COR-L47 (cell line): ENCODE results near the gene ENPP1.
A peak's percentile ranks its signal among the peaks of the same experiment; 100 is the strongest.

Experiments used
- DNase-seq: peaks from one replicate; lab custom pipeline; 2025; lab: John Stamatoyannopoulos, UW

Gene ENPP1

DNA sequence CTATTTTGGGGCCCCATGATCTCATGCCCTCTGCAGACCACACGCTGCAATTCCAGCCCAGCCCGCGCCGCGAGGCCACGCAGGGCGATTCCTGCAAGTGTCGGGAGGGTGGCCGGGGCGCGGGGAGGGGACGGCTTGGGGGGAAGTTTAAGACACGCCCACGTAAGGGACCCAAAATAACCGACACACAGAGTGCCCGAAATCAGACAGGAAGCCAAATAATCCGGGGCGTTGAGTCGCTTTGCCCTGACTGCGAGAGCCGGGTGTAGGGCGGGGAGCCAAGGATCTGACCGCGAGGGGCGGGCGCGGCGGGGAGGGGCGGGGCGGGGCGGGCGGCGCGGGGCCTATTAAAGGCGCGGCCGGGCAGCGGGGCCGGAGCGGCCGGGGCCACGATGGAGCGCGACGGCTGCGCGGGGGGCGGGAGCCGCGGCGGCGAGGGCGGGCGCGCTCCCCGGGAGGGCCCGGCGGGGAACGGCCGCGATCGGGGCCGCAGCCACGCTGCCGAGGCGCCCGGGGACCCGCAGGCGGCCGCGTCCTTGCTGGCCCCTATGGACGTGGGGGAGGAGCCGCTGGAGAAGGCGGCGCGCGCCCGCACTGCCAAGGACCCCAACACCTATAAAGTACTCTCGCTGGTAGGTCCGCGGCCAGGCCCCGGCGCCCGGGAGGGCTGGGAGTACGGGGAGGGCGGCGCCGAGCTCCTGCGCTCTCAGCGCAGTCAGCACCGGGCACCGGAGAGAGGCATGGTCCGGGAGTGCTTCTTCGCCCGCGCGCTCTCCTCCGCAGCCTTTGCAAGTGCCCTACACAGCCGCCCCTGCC is at the start of gene ENPP1:
ENPP1 (plus strand) TSS at position 377 of the 816 bp plus-strand sequence; CDS start at position 393, 16 bp downstream.
- peak; percentile 32 for DNase-seq

DNA sequence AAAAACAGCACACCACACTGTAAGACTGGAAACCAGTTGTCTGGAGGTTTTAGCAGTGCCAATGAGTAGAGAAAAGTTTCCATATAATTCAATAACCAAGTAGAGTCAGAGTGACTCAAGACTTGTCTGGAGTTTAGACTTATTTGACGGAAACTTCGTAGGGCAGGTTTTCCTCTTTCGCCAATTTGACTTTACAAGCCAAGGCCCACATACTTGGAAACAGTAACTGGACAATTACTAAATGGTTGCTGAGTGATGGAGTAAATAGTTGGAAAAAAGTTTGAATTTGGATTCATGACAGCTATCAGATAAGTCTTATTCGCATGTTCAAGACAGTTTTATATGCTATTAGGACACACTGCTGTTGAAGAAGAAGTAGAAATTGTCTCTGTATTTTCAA is 48.9 kb upstream of the ENPP1 start:
- DNase-seq = no peak

DNA sequence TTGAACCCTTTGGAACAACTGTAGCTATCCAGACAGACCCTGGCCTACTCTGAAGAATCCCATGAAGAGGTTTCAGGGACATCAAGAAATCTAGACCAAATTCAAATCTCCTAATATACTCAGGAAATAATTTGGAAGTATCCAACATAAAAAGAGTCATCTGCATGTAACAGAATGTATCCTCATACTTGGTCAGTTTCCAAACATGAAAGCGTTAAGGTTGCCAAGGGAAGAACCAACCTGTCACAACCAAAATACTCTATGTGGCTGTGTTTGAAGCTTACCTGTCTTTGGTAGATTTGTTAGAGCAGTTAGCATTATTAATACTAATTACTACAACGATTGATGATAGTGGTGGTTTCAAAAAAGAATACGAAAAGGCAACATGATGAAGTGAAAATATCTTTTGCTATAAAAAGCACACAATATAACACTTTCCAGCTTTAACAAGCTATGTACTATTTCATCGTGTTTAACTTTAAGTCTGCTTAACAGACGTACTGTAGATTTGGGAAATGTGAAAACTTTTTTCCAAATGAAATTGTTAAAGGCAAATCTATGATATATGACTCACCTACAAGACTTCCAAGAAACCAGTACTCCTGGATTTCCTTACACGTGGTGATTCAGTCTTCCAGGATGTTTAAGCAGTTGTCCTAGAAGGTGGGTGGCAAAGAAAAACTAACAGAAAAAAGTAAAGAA is 46.6 kb upstream of the ENPP1 start:
- DNase-seq = no peak

DNA sequence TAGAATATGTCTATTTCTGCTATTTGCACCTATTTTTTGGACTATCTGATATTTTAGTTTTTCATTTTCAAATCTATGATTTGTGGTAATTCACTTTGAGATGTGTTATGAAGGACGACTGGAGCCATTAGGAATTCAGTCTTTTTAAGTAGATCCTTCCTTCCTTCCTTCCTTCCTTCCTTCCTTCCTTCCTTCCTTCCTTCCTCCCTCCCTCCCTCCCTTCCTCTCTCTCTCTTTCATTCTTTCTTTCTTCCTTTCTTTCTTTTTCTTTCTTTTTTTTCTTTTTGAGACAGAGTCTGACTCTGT is 46.1 kb upstream of the ENPP1 start:
- no peak for DNase-seq

DNA sequence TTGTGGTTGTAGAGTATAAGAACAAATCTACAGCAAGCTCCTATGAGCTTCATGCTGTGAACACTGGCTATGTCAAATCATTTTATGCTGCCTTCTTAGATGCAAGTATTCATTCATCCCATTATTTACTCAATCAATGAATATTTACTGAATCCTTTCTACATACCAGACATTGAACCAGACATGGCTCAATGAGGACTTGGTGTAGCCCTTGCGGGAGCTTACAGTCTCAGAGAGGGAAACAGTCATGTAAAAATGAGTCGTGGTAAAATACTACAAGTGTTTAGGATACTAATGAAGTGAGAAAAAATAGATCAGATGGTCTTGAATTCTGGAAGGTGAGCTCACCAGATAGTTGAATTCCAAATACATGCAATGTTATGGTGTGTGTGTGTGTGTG is 44.8 kb upstream of the ENPP1 start:
- DNase-seq = no peak

DNA sequence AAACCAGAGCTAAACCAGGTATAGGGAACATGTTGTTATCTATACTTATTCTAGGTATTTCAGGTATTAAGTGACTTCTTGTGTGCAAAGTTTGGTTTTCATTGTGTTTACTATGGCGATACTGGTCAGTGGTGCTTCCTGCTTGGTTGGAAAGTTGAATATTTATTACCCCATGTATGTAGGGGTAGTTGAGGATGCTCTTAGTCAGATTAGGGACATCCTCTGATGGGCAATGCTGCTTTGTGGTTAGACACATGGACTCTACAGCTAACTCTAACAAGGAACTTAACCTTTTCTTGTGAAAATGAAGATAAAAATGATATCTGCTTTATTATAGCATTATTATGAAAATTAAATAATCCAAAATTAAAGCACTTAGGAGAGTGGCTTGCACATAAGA is 44.1 kb upstream of the ENPP1 start:
- no peak for DNase-seq

DNA sequence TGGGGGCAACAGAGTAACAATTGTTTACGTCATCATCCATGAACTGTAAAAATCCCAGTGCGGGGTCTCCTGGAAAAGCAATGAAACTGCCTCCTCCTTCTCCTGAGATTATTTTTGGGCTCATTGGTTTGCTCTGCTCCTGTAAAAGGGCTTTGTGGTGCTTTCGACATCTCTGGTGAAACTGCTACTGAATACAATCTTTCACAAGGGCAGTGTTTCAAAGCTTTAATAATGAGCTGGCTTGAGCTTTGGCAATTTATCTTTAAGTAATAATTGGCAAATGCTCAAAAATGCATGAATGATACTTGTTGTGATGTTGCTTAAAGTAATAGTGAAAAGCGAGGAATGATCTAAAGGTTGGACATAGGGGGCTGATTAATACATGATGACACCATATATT is 43.5 kb upstream of the ENPP1 start:
- DNase-seq = no peak

DNA sequence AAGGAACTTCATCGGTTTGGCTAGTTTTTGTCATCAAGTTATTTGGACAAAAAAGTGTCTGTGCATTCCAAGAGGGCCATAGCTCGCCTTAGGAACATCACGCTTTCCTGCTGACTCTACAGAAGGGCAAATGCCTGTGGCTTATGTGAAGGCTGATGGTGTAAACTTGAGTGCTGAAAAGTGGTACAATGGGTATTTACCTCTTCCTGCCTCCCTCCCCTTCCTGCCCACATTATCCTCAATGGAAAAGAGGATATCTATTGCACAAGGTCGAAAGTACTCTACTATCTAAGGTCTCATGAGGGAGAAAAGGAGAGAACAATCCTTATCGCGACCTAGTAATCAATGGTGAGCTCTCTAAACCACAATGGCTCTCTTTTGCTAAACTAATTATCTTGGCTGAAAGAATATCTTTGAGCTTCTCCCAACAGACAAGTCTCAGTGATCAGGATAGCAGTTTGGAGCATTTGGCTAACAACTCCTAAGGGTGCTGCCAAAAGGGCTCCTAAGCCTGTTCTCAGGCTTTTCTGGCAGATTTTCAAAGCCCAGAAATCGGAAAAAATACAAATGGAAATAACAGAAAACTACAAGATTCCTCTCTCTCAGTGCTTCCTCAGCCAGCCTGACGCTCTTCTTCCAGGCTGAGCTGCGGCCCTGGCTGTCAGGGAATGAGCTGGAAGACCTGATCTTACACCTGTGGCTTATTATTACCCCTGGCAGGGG is 42.6 kb upstream of the ENPP1 start:
- no peak for DNase-seq

DNA sequence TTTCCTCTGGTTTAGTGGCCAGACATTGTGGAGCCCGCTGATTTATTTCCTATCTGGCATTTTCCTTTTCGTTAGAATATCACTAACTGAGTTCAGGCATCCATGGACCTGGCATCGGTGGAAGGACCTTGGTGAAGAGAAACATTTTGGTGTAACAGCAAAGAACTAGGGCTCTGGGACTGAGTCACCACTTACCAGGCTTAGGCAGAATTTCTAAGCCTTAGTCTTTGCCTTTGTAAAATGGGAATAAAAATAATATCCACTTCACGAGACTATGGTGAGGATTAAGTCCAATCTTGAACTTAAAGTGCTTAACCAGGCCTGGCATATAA is 42.0 kb upstream of the ENPP1 start:
- DNase-seq = no peak

DNA sequence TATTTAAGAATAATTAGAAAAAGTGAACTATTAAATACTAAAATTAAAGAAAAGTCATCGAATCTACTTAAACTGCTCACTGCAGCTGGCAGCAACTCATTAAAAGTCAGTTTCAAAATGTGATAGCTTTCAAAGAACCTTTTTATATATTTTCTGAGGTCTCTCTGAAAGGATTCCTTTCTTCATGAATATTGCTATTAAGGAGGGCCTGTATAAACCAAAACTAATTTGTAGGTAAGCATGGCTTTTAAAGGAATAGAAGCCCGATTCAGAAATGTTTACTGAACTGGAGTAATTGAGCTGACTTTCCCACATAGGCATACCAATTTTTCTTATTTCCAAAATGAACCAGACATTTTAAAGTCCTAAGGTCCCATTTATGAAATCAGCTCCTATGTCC is 41.2 kb upstream of the ENPP1 start:
- DNase-seq = no peak

DNA sequence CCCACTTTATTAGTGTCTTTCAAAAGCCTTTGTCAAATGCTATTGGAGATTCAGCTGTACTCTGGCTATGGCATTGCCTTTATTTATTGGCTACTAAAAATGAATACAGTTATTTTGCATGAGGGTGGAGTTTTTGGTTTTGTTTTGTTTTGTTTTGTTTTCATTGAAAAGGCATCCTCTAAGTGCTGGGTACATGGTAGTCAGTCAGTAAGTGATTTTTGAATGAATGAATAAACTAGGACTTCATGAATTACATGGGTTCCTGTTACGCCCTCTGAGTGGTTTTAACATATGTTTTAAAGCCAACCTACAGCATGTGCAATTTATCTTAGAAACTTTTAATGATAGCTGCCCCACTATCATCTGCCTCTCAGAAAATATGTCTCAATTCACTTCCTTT is 38.9 kb upstream of the ENPP1 start:
- DNase-seq = no peak

DNA sequence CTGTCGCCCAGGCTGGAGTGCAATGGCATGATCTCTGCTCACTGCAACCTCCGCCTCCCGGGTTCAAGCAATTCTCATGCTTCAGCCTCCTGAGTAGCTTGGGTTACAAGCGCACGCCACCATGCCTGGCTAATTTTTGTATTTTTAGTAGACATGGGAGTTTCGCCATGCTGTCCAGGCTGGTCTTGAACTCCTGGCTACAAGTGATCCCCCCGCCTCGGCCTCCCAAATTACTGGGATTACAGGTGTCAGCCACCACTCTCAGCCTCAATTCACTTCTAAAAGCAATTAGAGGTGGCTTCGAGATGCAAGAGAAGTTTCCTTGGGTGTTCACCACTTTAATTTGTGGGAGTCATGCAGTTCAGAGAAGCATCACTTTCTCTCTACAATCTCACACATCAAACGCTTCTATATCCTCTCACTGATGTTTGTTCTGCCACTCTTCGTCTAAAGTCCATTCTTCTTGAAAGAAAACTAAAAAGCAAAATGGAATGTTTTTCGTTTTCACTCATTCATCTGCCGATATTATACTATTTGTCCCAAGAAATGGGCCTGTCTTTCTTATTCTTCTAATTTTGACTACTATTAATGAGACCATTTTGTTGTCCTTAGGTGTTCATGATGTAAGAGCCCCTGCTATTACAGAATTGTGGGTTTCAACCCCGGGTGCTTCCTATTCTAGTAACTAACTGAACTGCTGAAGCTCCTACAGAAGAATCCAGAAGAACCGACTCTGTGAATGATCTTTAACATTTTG is 38.3 kb upstream of the ENPP1 start:
- no peak for DNase-seq

DNA sequence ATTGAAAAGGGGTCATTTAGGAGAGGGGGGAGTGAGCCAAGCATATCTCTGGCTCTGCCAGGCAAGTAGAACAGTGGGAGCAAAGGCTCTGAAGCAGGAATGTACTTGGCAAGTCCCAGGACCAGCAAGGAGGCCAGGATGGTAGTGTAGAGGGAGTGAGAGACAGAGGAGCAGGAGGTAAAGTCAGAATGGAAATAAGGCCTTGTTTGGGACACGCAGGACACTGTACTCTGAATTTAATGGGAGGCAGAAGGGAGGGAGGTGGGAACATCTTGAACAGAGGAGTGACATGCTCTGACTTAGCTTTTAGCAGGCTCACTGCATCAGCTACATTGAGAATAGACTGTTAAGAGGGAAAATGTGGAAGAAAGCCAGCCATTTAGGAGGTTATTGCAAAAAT is 37.0 kb upstream of the ENPP1 start:
- DNase-seq = no peak

DNA sequence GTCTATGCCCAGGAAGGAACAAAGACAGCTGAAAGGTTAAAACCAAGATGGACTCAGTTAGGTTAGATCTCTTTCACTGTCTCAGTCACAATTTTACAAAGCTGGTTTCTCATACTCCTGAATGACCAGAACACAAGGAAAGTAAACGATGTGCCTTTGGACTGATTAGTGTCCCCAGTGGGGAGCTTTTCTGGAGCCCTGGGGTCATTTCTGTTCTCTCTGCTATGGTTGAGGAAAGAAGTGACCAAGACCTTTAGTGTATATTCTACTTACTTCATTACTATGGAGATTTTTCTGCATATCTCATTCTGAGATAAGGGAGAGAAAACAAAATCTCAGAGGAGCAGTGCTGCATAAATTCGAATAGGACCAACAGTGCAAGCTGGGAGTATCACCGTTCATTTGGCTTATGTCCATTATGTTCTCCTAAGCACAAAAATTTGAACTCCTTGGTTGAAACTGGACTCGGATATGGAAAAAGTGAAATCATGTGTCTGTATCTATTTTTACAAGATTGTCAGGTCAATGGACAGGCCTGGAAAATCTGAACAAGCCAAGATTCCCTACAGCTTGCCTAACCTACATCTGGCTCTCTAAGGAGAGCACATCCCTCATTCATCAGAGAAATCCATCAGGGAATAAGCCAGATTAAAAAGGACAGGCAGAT is 34.4 kb upstream of the ENPP1 start:
- DNase-seq = no peak

DNA sequence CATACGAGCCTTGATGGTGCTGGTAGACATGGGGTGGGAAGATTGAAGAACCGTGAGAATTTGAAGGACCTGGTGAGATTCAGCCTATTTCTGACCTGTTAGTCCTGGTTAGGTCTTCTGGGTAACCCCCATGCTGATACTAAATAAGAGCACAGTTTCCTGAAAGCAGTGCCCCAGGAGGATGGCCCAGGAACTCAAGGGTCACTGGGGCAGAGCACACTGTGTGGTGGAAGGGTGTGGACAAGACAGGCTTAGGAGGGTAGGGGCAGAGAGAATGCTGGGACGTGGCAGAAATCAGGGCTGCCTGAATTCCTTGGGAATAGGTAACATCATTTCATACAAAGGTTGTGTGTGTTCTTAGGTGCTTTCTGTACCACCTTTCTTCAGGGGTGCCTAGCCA is 31.9 kb upstream of the ENPP1 start:
- DNase-seq = no peak

DNA sequence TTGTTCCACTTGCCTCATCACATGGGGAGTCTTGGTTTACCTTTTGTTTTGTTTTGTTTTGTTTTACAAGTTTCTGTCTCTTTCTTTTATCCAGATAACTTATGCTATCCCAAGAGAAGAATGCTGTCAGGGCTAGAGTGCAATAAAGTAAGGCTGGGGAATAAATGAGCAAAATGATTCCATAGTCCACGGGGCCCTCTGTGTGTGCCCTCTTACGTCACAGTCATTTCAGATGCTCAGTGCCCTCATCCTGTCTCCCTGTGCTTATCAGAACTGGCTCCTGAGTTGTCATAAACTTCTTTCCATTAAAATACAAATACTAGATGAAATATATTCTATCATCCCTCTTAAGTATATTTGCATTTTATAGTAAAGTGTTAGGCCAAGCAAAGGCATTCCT is 30.8 kb upstream of the ENPP1 start:
- DNase-seq = no peak

DNA sequence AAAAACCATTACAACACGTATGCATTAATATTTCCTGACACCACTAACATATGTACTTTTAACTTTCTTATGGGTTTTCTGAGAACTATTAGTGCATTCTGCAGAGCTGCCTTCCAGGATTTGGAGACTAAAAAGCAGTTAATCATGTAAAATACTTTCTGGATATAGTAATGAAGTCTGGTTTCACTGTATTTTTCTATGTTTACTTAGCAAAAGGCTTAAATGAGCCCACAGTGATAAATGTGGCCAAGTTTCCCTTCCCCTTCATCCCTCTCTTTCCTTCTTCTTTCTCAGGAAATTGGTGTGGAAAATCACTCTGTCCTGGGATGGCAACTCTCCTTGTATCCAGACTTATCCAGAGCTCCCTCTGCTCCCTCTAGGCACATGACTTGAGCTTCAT is 29.7 kb upstream of the ENPP1 start:
- DNase-seq = no peak

DNA sequence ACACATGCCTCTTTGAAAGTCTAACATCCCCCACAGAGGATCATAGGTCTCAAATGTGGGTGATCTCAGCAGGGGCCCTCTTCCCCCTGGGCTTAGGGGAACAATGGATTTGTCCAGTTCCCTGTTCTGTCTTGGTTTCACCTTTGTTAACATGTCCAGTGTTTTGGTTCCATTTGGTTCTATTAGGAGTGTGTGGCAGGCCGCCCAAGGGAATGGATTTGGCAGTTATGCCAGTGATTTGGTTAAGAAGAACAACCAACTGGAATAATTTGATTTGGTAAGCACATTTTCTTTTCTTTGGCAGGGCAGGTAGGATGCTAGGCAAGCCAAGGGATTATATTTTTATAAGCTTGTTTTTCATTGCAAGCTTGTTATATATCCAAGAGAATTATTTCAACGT is 28.5 kb upstream of the ENPP1 start:
- no peak for DNase-seq

DNA sequence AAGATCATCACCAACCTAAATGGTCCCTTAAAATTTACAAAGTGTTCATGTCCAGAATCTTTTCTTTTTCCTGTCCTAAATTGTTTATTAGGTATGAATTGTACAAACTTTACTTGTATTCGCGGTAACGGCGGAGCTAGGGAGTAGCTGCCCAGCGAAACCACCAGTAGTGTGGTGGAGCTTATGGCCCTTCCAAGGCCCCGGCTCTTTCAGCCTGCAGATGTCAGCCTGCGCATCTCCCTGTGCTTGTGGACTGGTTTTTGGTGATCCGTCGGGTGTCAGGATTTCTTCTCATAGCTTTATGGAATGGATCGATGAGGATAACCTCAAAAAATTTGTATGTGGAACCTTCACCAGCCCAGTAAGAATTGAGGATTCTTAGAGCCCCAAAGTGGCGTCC is 27.2 kb upstream of the ENPP1 start:
- DNase-seq = no peak

DNA sequence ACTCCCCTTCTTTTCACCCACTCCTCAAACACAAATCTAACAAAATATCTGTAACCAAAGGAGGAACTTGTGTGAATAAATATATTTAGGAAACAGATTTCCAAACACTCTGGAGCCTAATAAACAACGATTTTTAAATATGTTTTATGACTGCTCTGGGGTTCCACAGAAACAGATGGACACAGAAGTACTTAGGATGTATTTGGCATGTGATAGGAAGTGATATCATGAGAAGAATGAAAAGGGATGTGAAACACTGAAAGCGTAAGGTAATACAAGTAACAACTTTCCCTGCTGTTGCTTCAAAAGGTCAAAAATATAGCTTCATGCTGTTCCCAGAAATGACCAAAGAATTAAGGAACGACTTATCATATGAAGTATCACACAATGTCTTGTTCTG is 26.1 kb upstream of the ENPP1 start:
- DNase-seq = no peak

DNA sequence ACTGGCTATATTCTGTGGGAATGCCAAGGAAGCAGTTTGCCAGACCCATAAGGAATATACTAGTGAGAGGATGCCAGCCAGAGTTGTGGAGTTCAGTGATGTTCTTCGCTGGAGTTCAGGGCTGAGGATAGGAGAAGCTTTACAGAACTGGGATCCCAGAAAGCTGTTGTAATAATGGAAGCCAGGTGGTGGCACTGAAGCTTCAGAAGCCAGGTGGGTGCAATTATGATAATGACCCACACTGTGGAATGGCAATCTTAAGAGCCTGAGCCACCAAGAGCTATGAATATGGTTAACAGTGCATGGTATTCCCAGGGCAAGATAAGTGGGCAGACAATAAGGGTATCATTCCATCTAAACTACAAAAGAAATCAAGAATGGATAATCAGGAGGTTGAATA is 25.1 kb upstream of the ENPP1 start:
- DNase-seq = no peak

DNA sequence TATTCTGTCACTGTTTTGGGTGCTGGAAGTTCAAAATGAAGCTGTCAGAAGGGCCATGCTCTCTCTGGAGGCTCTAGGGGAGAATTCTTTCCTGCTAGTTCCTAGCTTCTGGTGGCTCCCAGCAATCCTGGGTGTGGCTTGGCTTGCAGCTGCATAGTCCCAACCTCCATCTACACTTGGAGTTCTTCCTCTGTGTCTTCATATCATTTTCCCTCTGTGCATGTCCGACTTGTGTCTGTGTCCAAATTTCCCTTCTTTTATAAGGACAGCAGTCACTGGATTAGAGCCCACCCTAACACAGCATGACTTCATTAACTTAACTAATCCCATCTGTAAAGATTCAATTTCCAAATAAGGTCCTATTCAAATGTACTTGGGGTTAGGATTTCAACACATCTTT is 23.3 kb upstream of the ENPP1 start:
- DNase-seq = no peak
